CD14-positive monocyte (primary cell): ENCODE results near the gene COL9A2. TPM values are rescaled to one million over a fixed set of nuclear protein-coding genes. Genes with fewer than 3 reads are reported as not detected.

ENCODE experiments used
- DNase-seq, 3 donors: peaks; one replicate each; pipeline ENCODE4 v3.0.0-alpha.2; 2011 to 2022
- H2AFZ ChIP-seq: 2 replicates; pipeline ENCODE4 v1.6.0; 2012; ENCODE audit warnings: mild to moderate bottlenecking, low read depth, low read length, inconsistent platforms; ENCODE audit not compliant: insufficient read depth, poor library complexity, severe bottlenecking
- H3K27ac ChIP-seq, 2 donors: 1 replicate in 1 of 2; 2 replicates in 1 of 2; pipeline ENCODE4 v1.5.1; 2012 to 2013; ENCODE audit warnings: low read length in 2 of 2, control low read depth in 1 of 2, inconsistent platforms in 1 of 2, low read depth in 1 of 2, mild to moderate bottlenecking in 1 of 2
- H3K27me3 ChIP-seq, 2 donors: one replicate each; pipeline versions ENCODE4 v1.6.0 to v1.6.1; 2011 to 2013; ENCODE audit warnings: low read length in 2 of 2; ENCODE audit not compliant: control insufficient read depth in 2 of 2, insufficient read depth in 2 of 2
- H3K36me3 ChIP-seq, 2 donors: replicated peaks in 1 of 2; 1 replicate in 1 of 2; 2 replicates in 1 of 2; pipeline versions ENCODE4 v1.5.1 to v1.6.1; 2012 to 2013; ENCODE audit warnings: low read length in 2 of 2, control low read depth in 1 of 2, inconsistent platforms in 1 of 2, mild to moderate bottlenecking in 1 of 2; ENCODE audit not compliant: insufficient read depth in 2 of 2, control insufficient read depth in 1 of 2
- H3K4me1 ChIP-seq, 2 donors: 1 replicate in 1 of 2; 2 replicates in 1 of 2; pipeline versions ENCODE4 v1.5.1 to v1.6.1; 2012 to 2013; ENCODE audit warnings: low read length in 2 of 2, control low read depth in 1 of 2, inconsistent platforms in 1 of 2, mild to moderate bottlenecking in 1 of 2, moderate library complexity in 1 of 2; ENCODE audit not compliant: insufficient read depth in 2 of 2, control insufficient read depth in 1 of 2
- H3K4me2 ChIP-seq: replicated peaks from 2 replicates; pipeline ENCODE3; 2012; ENCODE audit warnings: low read length, moderate library complexity, mild to moderate bottlenecking; ENCODE audit not compliant: poor library complexity, severe bottlenecking; ENCODE audit errors: extremely low read depth
- H3K4me3 ChIP-seq, 3 experiments: fragments of 200-600 bp in 1 of 3; sonication (generic) in 1 of 3; replicated peaks in 1 of 3; 1 replicate in 2 of 3; 2 replicates in 1 of 3; pipeline ENCODE4 v1.5.1; 2011 to 2013; ENCODE audit warnings: low read length in 3 of 3, mild to moderate bottlenecking in 3 of 3, control low read depth in 2 of 3, low read depth in 2 of 3, inconsistent platforms in 1 of 3, moderate library complexity in 1 of 3
- H3K79me2 ChIP-seq: 2 replicates; pipeline ENCODE4 v1.6.0; 2012; ENCODE audit warnings: mild to moderate bottlenecking, control low read depth, inconsistent platforms, low read length, moderate library complexity; ENCODE audit not compliant: insufficient read depth
- H3K9ac ChIP-seq: 2 replicates; pipeline ENCODE4 v1.6.0; 2017; ENCODE audit warnings: low read length, mild to moderate bottlenecking; ENCODE audit not compliant: insufficient read depth, poor library complexity, severe bottlenecking
- H3K9me3 ChIP-seq, 2 donors: replicated peaks in 1 of 2; 1 replicate in 1 of 2; 2 replicates in 1 of 2; pipeline versions ENCODE4 v1.5.1 to v1.6.1; 2012 to 2013; ENCODE audit warnings: low read length in 2 of 2, control low read depth in 1 of 2; ENCODE audit not compliant: control insufficient read depth in 1 of 2, insufficient read depth in 1 of 2
- H4K20me1 ChIP-seq: 2 replicates; pipeline ENCODE4 v1.6.0; 2012; ENCODE audit warnings: mild to moderate bottlenecking, low read length, control low read depth, moderate library complexity; ENCODE audit not compliant: insufficient read depth
- H3K27ac Mint-ChIP-seq, 7 donors: one replicate each; pipeline ENCODE4 v1.8.0; 2020; ENCODE audit warnings: mild to moderate bottlenecking in 7 of 7, mixed read lengths in 7 of 7, moderate library complexity in 6 of 7, inconsistent platforms in 2 of 7
- H3K27me3 Mint-ChIP-seq, 3 donors: one replicate each; pipeline ENCODE4 v1.8.0; 2021 to 2022; ENCODE audit warnings: low read depth in 3 of 3, mild to moderate bottlenecking in 3 of 3, mixed read lengths in 3 of 3, moderate library complexity in 3 of 3, inconsistent platforms in 1 of 3
- H3K36me3 Mint-ChIP-seq, 2 donors: one replicate each; pipeline ENCODE4 v1.8.0; 2020; ENCODE audit warnings: mixed read lengths in 2 of 2, inconsistent platforms in 1 of 2, mild to moderate bottlenecking in 1 of 2
- H3K4me1 Mint-ChIP-seq: one replicate; pipeline ENCODE4 v1.8.0; 2020; ENCODE audit warnings: mild to moderate bottlenecking, mixed read lengths
- H3K4me3 Mint-ChIP-seq, 2 donors: one replicate each; pipeline ENCODE4 v1.8.0; 2020; ENCODE audit warnings: mild to moderate bottlenecking in 2 of 2, mixed read lengths in 2 of 2, moderate library complexity in 1 of 2
- H3K9me3 Mint-ChIP-seq, 7 donors: one replicate each; pipeline ENCODE4 v1.8.0; 2020 to 2022; ENCODE audit warnings: mixed read lengths in 7 of 7, mild to moderate bottlenecking in 6 of 7, moderate library complexity in 6 of 7, inconsistent platforms in 2 of 7
- WGBS: methylation state at CpG from one replicate; pipeline ENCODE4 v1.1.5; 2013; ENCODE audit warnings: missing lambda C conversion rate; ENCODE audit not compliant: insufficient coverage; 5-methylcytosine and 5-hydroxymethylcytosine counted together
- intact Hi-C, 2 donors: fragments of 100-400 bp; cut with micrococcal nuclease; formaldehyde crosslinking; loops; one replicate each; pipeline versions ENCODE4 v1.15.0 to v1.15.1; 2023
- polyA plus RNA-seq, 3 donors: library from polyadenylated mRNA; depleted of rRNA in 1 of 3; unstranded in 2 of 3; stranded (reverse) in 1 of 3; fragments of 300-500 nt in 2 of 3; fragments of >200 nt in 1 of 3; fragmentation: Illumina TruSeq in 2 of 3; gene quantifications; 1 replicate in 2 of 3; 2 replicates in 1 of 3; pipeline ENCODE4 v1.2.3, GENCODE V29; 2012 to 2021
- TF ChIP-seq, protein P1 (sequence below): fragments of 200-600 bp; IDR thresholded peaks from one replicate; pipeline ENCODE4 v1.8.0; 2022; ENCODE audit warnings: antibody characterized with exemption, mild to moderate bottlenecking

COL9A2 gene
- polyA plus RNA-seq, 3 donors: 2.0 to 24.3 (median 2.6) TPM

GRCh38 chr1:40306296-40306695 lies 10.8 kb downstream of the COL9A2 start:
- no peaks in the 10 kb centered on the region for H3K27me3 ChIP-seq
- Mint-ChIP-seq H3K36me3 (peaks cover 17 to 26% of the 10 kb centered on the region in 2 donors), H3K9me3 (no peaks in the 10 kb centered on the region), H3K4me1 (no peaks in the 10 kb centered on the region), H3K4me3 (no peak overlapping the region), H3K27me3 (peaks cover 0 to 2% (median 2%) of the 10 kb centered on the region in 3 donors), H3K27ac (no peak overlapping the region)
- TF ChIP-seq, protein P1, sequence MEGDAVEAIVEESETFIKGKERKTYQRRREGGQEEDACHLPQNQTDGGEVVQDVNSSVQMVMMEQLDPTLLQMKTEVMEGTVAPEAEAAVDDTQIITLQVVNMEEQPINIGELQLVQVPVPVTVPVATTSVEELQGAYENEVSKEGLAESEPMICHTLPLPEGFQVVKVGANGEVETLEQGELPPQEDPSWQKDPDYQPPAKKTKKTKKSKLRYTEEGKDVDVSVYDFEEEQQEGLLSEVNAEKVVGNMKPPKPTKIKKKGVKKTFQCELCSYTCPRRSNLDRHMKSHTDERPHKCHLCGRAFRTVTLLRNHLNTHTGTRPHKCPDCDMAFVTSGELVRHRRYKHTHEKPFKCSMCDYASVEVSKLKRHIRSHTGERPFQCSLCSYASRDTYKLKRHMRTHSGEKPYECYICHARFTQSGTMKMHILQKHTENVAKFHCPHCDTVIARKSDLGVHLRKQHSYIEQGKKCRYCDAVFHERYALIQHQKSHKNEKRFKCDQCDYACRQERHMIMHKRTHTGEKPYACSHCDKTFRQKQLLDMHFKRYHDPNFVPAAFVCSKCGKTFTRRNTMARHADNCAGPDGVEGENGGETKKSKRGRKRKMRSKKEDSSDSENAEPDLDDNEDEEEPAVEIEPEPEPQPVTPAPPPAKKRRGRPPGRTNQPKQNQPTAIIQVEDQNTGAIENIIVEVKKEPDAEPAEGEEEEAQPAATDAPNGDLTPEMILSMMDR: no peak
- H3K9me3 ChIP-seq: no peaks in the 10 kb centered on the region
- 97% methylated on average over 3 of the region's 4 CpGs for WGBS
- no peaks in the 10 kb centered on the region for H4K20me1 ChIP-seq
- no peak overlapping the region for H3K4me2 ChIP-seq
- no peaks in the 10 kb centered on the region for H3K79me2 ChIP-seq
- no peak overlapping the region for H3K27ac ChIP-seq
- no peaks in the 10 kb centered on the region for H3K4me1 ChIP-seq
- H3K4me3 ChIP-seq: no peak overlapping the region
- H2AFZ ChIP-seq: no peak overlapping the region
- H3K36me3 ChIP-seq: peaks cover 10 to 19% of the 10 kb centered on the region in 2 donors
- intact Hi-C loops: no loop called here
- no peak overlapping the region for H3K9ac ChIP-seq
- DNase-seq: no peak

- Histone ChIP-seq H2AFZ (no peak overlapping the region), H3K36me3 (peaks cover 14 to 23% of the 10 kb centered on the region in 2 donors), H3K27ac (no peak overlapping the region), H3K4me2 (no peak overlapping the region), H3K4me3 (no peak overlapping the region), H3K9me3 (no peaks in the 10 kb centered on the region), H4K20me1 (no peaks in the 10 kb centered on the region), H3K79me2 (no peaks in the 10 kb centered on the region), H3K4me1 (no peaks in the 10 kb centered on the region), H3K9ac (no peak overlapping the region), H3K27me3 (no peaks in the 10 kb centered on the region)
- no peak for DNase-seq
- intact Hi-C loops: no loop called here
- Mint-ChIP-seq H3K27me3 (peaks cover 0 to 2% (median 0%) of the 10 kb centered on the region in 3 donors), H3K4me1 (no peaks in the 10 kb centered on the region), H3K36me3 (peaks cover 20 to 30% of the 10 kb centered on the region in 2 donors), H3K9me3 (no peaks in the 10 kb centered on the region), H3K4me3 (no peak overlapping the region), H3K27ac (no peak overlapping the region)
- TF ChIP-seq, protein P1: no peak
- 100% methylated on average over 1 of the region's 2 CpGs for WGBS
Observed at GRCh38 chr1:40305871-40306270, 11.2 kb downstream of the COL9A2 start.
